Erythroblast (primary cell): ENCODE data around the gene BUB1.
"Not testable (repeated sequence)": the region's sequence is repeated elsewhere in the genome, so short reads cannot be mapped to it uniquely, and the experiment has no call there.

Source experiments
- GATA1 ChIP-seq: IDR thresholded peaks from 2 replicates; pipeline ENCODE4 v1.6.1; 2011; ENCODE audit warnings: low read depth, mild to moderate bottlenecking, control low read depth, low read length, moderate library complexity
- POLR2A ChIP-seq: IDR thresholded peaks from 2 replicates; pipeline ENCODE4 v1.6.1; 2011; ENCODE audit warnings: mild to moderate bottlenecking, low read length

DNA sequence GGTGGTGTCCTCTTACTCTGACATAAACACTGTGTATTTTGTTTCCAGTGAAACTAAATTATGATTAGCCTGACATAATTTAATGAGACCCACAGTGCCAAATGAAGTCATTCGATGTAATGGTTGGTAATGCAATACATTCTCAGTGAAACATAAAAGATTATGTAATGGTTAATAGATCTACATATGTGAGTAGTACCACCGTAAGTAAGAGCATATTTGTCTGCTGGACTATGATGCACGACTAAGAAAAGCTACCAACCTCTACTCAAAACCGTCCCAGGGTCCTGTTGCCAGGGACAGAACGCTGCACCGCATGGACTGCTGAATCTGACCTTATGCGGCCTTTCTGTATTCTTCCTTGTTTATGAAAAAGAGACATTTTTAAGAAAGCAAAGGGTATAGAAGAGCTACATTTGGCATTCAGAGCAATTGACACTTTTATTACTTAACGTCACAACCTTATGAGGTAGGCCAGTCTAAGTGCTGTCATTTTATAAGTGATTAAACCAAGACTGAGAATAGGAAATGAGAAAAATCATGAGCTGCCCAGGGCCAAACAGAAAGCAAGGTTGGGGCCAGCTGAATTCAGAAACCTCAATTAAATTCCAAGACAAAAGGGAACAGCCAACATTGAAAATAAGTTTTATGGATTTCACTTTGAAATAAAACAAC is 73.8 kb downstream of the BUB1 start:
- not testable (repeated sequence) for TF ChIP-seq POLR2A, GATA1
